ENCODE results near the gene DHX15.

The DHX15 gene

DNA sequence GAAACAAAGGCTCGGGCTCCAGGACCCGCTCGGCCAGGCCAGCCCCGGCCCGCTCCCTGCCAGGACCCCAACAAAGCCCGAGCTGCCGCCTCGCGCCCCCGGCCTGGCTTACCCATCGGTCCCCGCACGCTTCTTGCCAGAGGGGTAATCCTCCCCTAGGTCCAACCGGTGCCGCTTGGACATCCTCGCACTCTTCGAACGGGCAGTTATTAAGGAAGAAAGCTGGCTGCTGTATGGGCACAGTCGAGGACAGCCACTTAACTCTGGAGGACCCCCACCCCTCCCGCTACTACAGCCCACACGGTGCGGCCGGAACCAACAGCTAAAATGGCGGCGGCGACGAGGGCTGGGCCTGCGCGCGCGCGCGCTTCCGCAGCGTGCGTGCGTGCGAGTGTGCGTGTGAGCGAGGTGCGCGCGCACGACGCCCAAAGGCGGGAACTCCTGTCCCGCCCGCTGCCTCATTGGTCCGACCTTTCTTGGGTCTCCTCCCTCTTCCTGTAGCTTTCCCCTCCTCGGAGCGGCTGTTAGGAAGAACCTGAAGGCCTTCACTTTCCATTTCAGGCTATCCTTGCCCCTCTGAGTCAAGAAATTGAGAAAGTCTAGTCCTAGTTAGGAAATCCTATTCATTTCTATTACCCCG lies at the start of gene DHX15:
Gene DHX15, minus strand, starts transcription at position 344 of the 640 bp plus-strand sequence. Its CDS starts 161 bp downstream, at position 183.
- peak; percentile 95 for DNase-seq

DNA sequence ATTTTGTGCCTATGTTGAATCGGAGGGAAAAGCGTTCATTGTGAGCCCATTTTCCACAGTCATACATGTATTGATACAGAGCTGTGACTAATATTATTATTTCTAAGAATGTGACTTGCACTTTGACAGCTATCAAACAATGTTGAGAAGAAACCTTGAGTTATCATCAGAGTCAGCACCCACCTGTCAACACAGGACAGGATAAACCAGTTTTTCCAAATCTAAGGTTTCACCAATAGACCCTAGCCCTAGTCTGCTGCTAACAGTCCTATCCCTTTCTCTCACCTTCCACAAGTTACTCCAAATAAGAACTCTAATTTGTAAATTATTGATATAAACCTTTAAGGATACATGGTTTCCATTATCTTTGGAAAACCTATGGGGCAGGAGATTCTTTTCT lies 47.7 kb upstream of the DHX15 start:
- no peak for DNase-seq

DNA sequence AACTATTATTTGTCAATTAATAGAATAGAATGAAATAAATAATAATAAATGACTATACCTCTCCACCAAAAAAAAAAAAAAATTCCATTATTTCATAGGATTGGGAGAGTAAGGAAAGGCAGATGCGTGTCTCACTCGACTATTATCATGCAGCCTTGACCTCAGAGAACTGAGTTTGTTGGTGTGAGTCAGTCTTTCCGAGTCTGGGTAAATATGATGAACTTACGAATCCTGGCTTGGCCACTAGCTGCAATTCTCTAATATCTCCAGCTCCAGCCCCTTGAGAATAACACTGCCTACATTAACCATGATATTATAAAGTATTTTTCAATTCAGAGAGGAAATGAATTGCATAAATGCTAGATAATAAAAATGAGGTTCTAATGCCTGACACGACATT lies 46.6 kb upstream of the DHX15 start:
- DNase-seq, result no peak

DNA sequence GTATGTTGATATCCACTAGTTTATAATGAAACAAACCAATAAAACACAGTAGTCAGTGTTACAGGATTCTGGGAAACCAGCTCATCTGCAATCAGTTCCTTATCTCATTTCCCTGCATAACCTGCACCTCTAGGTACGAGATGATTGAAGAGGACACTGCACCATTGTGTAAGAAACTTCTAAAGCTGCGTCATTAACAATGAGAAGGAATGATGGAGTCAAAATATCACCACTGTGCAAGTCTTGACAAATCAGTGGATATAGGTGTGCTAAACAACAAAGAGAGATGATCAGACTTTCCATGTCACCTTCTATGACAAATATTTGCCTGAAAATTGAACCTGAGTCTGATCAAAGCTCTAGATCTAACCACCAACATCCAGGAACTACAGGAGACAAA lies 40.7 kb upstream of the DHX15 start:
- DNase-seq, result no peak

DNA sequence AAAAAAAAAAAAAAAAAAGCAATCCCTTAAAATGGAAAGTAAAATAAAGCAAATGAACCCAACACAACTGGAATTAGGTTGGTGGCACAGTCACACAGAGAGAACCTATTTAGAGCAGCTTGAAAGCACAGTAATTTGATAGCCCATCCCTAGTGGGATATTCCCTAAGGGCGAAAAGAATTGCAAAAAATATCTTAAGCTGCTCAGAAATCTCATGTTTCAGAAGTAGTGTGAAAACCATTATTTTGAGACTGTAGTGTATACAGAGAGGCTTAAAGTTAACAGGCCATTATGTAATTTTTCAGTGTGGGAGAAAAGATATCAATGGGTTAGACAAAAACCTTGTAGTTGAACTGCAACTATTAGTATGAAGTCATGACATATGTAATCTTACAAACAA lies 40.0 kb upstream of the DHX15 start:
- no peak for DNase-seq

DNA sequence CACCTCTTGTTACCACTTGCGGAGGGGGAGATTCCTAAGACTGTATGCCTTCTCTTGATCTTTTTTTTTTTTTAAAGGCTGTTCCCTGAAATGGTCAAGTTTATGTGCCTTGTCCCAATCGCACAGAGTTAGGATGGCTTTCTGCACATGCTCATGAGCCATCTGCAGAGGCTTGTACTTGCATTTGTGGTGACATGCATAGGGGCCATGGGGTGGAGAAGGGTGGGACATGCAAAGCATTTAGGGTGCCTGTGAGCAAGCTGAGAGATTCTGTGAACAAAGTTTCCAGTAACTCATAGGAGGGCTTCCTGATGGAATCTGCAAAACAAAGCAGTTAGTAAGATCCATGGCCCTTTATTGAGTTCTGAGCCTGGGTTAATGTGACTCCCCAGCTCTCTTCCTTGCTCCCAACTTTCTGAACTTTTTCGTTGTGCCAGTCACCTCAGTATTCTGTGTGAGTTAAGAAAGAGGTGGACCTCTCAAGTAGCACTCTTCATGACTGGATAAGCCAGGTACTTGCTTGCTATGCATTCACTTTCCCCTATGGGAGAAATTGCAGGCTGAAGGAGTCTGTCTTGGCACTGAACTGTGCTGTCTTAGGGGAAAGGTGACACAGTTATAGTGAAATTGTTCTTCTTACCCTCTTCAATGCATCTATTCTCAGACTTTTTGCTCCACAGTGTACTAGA lies 37.9 kb upstream of the DHX15 start:
- DNase-seq, result no peak

DNA sequence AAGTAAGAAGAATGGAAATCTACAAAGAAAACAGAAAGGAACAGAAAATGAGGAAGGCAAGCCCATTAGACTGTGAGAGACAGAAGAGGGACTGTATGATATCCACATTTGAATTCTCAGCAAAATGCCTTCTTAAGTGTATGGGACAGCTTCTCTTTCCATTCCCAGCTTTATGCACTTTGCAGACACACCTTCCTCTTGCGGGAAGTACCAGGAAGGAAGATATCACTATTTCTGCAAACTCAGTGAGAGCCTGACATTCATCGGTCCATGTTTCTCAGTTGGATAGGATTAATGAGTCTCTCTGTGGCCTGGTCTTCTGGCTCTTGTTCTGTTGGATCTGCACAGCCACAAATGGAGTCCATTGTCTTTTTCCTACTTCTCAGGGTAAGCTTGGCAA lies 31.6 kb upstream of the DHX15 start:
- DNase-seq, result no peak

DNA sequence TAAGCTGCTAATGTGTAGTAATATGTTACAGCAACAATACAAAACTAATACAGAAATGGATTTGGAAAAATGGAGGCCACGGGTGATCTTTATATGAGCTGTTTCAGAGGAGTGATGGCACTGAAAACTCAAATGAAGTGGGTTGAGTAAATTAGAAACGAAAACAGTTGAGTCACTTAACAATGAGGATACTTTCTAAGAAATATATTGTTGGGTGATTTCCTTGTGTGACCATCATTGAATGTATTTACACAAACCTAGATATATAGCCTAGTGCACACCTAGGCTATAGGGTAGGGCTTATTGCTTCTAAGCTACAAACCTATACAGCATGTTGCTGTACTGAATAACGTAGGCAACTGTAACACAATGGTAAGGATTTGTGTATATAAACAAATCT lies 30.5 kb upstream of the DHX15 start:
- DNase-seq, result no peak

DNA sequence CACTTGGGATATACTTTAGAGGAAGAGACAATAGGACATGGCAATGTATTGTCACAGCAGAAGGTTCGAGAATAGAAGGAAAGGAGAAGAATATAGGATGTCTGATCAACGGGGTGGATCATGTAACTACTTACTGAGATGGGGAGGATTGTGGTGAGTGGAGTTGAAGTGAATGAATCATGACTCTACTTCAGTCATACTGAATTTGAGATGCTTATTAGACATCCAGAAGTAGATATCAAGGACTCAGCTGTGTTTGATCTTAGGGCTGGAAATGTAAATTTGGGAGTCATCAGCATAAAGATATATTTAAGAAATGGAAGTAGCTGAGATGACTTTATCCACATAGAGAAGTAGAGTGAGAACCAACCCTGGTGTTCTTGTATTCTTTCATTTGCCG lies 29.1 kb upstream of the DHX15 start:
- no peak for DNase-seq

DNA sequence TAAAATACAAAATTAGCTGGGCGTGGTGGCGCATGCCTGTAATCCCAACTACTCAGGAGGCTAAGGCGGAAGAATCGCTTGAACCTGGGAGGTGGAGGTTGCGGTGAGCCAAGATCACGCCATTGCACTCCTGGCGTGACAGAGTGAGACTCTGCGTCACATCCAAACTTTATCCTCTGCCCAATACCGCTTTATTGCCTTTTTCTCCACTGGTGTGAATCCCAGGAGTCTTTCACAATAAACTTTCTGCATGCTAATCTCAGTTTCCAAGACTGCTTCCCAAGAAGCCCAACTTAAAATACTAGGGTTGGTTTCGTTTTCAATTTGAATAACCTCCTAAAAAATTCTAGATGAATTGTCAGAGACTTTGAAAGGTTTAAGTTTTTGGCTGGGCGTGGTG lies 27.2 kb upstream of the DHX15 start:
- DNase-seq, result no peak

DNA sequence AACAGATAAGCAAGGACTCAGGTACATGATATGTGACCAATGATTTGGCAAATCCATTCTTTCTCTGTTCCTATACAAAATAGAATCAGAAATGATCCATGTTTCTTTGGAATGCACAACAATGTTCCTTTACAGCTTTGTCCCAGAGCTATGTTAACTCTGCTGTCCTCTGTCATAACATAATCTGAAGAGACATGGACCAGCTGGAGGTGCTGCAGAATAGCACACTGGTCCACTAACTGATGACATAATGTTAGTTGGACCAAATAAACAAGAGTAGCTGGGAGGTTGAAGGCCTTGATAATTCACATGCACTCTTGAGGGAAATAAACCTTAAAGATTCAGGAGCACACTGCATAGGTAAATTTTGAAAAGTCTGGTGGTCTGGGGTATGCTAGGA lies 23.0 kb upstream of the DHX15 start:
- DNase-seq, result no peak

DNA sequence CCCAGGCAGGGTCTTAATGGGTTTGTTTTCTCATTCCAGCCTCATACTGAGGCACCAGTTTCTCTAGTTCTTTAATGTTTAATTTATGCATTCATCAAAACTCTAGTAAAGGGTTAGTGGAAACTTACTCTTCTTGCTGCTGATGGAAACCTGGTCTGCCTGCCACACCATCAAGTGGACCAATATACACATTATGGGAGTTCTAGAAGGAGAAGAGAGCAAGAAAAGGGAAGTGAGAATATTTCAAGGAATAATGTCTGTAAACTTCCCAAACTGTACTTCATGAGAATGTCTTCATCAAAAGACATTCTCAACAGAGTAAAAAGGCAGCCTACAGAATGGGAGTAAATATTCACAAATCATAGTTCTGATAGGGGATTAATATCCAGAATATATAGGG lies 20.9 kb upstream of the DHX15 start:
- DNase-seq, result no peak

DNA sequence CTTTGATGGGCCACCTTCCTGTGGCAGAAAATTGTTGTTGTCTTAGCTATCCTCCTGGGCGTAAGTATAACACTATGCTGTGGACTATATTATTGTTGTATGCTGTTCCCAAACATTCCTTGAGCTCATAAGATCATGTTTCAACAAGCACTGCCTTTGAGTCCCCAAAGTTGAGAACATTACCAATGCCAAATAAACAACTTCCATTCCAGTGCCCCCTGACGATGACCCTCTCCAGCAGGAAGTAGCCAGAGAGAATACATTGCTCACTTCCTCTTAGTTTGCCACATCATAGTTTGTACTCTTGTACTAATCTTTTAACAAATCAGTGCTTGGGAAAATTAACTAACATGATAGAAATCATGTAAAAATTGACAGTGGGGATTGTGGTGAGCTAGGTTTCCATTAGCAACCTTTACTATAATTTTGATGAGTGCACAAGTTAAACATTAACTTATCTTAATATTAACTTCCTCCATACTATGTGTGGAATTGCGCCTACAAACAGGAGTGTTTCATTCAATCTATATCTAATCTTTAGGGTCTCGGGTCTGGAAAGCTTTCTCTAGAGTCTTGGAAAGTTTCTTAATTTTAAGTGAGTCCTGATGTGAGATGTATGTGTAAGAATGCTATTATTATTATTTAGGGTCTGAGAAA lies 20.3 kb upstream of the DHX15 start:
- no peak for DNase-seq

DNA sequence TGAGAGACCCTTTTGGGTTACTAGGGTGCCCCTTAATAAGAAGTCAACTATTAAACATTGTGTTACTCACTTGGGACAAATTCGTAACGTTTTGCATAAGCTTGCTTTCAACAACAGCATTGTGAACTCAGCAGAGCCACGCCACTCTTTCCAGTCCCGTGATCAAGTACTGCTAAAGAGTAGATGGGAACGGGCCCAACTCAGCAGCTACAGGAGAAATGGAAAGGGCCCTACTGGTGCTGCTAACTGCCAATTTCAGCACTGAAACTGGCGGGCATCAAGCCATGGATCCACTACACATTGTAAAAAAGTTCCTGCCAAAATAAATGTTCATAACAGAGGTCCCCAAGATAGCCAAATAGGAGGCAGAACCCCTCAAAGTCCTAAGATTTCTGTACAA lies 19.0 kb upstream of the DHX15 start:
- DNase-seq, result no peak

DNA sequence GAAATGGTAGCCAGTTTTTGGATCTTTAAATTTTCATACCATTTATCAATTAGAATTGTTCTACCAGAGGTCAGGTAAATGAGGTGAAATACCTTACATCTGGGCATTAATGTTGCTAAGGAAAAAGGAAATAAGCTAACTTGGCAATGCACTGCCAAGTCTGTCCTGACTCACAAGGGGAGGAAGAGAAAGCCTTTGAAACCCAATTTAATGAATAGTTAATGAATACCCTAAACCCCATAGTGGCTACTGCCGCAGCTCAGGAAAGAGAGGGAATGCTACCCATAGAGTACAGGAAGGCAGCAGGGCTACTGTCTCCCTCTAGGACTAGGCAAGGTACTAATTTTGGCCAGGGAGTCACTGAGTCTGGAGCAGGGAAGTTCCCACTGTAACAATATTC lies 16.8 kb upstream of the DHX15 start:
- DNase-seq, result no peak

DNA sequence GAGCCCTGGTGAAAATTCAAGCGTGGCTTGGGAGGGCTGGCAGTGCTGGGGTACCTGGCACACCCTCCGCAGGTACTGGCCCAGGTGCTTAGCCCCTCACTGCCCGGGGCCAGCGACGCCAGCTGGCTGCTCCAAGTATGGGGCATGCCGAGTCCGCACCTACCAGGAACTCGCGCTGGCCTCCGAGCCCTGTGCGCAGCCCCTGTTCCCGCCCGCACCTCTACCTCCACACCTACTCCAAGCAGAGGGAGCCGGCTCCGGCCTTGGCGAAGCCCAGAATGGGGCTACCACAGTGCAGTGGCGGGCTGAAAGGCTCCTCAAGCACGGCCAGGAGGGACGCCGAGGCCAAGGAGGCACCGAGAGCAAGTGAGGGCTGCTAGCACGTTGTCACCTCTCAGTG lies 14.9 kb upstream of the DHX15 start:
- no peak for DNase-seq

DNA sequence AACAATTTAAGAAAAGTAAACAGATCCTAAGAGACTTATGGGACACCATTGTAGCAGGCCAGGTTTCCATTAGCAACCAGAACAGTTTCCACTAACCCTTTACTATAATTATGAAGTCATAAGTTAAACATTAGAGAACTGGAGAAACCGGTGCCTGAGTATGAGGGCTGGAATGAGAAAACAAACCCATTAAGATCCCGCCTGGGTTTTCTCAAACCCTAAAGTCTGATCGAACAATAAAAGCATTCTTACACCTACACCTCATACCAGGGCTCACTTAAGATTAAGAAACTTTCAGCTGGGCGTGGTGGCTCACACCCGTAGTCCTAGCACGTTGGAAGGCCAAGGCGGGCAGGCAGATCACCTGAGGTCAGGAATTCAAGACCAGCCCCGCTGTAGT lies 13.7 kb upstream of the DHX15 start:
- no peak for DNase-seq

DNA sequence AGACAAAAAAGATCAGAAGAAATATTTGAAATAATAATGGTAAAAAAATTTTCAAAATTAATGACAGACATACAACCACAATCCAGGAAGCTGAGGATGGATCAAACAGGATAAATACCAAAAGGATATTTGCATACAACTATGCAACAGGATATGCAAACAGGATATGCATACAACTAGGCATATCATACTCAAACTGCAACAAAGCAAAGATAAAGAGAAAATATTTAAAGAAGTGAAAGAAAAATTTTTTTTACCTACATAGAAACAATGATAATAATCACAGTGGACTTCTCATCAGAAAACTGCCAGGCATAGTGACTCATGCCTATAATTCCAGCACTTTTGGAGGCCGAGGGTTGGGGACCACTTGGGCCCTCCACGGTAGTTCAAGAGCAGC lies 11.3 kb upstream of the DHX15 start:
- no peak for DNase-seq

DNA sequence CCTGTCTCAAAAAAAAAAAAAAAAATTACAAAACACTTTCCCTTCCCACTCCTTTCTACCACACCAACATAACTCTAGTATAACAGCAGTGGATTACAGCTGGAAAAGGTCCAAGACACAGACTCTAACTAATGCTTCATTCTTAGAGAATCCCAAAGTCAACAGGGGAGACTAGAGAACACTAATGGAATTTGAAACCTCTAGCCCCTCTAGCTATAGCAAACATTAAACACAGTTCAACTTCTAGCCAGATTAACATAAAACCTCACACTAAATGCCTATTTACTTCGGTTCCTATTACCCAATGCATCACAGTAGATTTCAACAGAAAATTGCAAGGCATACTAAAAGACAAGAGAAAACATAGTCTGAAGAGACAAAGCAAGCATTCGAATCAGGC lies 10.5 kb upstream of the DHX15 start:
- no peak for DNase-seq

DNA sequence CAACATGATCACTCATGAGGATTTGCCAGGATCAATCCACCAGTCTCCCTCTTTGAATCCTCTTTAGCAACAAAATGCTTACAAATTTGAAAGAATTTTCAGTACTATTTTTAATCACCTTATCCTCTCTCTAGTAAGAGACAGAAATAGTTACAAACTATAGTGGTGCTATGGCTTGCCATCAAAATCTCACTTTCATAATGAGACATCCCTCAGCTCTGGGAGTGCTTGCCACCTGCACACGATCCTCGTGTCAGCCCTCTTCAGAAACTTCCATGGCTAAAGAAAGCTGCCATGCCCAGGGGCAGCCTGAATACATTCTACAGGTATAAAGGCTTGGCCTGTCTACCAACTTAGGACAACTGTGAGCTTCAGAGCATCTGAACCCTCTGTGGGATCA lies 5.1 kb upstream of the DHX15 start:
- no peak for DNase-seq

DNA sequence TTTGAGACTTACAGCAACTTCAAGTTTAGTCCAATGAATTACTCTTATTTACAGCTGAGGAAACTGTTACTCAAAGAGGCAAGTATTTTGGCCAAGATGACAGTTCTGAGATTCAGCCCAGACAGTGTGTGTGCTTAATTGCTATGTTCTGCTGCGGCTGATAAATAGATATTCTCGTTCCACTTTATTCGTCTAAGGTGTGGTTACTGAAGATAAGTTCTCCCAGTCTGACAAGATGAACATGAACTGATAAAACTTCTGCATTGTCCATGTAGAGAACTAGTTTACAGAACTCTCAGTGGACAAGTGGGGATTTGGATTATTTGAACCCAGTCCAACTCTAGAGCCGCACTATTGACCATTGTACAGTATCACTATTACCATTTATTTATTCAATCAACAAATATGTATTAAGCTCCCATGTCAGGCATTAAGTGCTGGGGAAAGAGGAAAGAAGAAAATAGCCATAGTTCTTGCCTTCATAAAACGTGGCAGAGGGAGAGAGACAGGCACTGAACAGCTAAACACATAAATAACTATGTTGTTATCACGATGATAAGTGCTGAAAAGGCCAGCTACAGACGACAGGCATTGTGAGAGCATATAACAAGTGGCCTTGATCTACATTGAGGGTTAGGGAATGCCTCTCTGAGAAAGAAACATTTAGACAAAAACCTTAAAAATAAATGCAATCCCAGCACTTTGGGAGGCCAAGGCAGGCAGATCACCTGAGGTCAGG lies 4.0 kb upstream of the DHX15 start:
- no peak for DNase-seq

DNA sequence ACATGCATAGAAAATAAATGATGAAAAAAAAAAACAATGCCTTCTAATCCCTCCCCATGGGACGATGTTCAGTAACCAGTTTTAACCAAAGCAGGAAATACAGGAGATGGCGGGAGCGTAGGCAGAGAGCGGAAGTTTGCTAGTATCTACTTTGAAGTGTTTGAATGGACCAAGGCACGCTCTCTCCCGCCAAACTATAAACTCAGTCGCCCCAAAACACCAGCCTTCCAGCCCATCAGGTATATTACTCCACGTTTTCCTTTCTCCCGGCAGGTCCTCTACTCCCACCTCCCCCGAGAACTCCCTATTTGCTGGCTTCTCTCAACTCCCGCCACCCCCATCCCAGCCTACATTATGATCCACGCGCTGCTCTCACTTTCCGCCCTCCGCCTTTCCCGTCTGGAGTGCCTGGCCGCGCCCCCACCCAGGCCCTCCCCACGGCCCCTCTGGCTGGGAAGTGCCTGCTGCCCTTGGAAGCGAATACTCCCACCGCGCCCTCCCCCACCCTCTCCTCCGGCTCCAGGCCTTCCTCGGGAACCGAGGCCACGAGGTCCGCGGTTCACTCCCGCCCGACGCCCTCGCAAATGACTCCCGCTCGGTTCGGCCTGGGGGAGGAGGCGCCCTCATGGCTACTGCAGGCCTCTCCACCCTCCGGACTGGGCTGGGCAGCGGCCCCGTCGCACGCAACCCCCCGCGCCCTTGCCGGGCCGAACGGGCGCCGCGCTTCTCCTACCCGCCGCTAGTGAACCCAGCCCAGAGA lies 723 bp downstream of the DHX15 start:
- peak; percentile 74 for DNase-seq

DNA sequence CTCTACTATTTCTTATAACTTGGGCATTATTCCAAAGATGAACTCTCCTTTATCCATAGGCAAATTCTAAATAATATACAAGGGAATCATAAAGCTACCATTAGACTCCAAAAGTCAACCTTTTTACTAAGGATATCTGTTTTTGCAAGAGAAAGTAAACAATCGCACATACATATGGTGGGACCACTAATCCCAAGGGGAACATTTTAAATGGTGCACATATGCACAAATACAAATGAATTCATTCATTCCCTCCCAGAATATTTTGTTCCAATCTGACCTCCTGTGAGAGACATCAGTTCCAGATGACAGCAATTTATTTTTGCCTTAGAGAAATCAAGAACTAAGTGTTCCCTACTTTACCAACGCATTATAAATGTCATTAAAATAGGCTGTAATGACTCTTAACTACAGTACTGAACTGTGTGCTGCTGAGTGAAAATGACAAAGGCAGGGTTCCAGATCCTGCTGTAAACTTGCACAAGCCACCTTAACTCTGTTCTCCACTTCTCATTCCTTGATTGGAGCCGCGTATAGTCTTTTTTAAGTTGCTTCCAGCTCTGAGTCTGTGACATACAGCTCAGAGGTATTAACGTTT lies 2.0 kb downstream of the DHX15 start:
- DNase-seq, result no peak
